ENCODE results near the gene PTPRG. TPM values are rescaled to one million over a fixed set of nuclear protein-coding genes. Genes with fewer than 3 reads are reported as not detected.

Gene PTPRG
- total RNA-seq, 2 donors from 2014 or later = 33.9 to 39.2 TPM

DNA sequence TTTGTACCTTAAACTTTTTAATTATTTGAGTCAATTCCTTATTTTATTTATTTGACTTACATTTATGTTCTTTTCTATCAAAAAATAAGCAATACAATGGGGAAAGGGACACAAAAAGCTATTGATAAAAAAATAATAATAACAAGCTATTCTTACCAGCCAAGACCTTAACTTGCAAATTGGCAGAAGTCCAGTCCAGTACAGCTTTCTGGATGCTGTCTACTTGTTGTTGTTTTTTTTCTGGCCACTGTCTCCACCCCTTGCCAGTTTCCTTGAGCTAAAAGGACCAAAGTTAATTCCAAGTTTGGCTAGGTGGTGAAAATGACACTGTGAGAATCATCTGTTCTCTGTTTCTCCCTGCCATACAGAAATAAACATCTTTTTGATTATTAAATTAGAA is 232.2 kb downstream of the PTPRG start:
- H3K27ac ChIP-seq = no peak overlapping the region
- H3K4me3 ChIP-seq = no peak overlapping the region
- H3K36me3 ChIP-seq = no peaks in the 10 kb centered on the region
- peaks cover 0 to 21% of the 10 kb centered on the region in 2 donors for H3K4me1 ChIP-seq
- H3K27me3 ChIP-seq = no peaks in the 10 kb centered on the region
- TF ChIP-seq, protein P1, sequence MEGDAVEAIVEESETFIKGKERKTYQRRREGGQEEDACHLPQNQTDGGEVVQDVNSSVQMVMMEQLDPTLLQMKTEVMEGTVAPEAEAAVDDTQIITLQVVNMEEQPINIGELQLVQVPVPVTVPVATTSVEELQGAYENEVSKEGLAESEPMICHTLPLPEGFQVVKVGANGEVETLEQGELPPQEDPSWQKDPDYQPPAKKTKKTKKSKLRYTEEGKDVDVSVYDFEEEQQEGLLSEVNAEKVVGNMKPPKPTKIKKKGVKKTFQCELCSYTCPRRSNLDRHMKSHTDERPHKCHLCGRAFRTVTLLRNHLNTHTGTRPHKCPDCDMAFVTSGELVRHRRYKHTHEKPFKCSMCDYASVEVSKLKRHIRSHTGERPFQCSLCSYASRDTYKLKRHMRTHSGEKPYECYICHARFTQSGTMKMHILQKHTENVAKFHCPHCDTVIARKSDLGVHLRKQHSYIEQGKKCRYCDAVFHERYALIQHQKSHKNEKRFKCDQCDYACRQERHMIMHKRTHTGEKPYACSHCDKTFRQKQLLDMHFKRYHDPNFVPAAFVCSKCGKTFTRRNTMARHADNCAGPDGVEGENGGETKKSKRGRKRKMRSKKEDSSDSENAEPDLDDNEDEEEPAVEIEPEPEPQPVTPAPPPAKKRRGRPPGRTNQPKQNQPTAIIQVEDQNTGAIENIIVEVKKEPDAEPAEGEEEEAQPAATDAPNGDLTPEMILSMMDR (IDR thresholded peaks at IDR 0.05) = no peak
- no peaks in the 10 kb centered on the region for H3K9me3 ChIP-seq
- DNase-seq (ENCODE audit: low spot score) = no peak

DNA sequence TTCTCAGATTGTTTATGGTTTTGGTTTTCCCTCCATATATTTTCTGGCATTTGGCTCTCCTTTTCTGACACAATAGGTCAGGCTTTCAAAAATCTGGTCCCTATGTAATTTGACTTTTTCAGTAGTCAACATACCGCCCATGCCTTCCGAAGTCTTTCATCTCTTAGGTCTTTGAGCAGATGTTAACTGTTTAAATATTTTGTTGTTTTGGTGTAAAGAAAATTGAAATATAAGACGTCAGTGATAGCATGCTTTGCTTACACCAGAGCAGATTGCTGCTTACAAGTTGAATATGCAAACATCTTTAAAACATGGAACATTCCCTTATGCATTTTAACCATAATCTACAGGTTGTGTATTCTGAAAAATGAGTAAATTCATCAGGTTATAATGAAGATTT is 233.0 kb downstream of the PTPRG start:
- peaks cover 0 to 21% of the 10 kb centered on the region in 2 donors for H3K4me1 ChIP-seq
- no peaks in the 10 kb centered on the region for H3K27me3 ChIP-seq
- no peak for DNase-seq (ENCODE audit: low spot score)
- H3K4me3 ChIP-seq = no peak overlapping the region
- no peaks in the 10 kb centered on the region for H3K36me3 ChIP-seq
- TF ChIP-seq, protein P1 (IDR thresholded peaks at IDR 0.05) = no peak
- no peak overlapping the region for H3K27ac ChIP-seq
- H3K9me3 ChIP-seq = no peaks in the 10 kb centered on the region

DNA sequence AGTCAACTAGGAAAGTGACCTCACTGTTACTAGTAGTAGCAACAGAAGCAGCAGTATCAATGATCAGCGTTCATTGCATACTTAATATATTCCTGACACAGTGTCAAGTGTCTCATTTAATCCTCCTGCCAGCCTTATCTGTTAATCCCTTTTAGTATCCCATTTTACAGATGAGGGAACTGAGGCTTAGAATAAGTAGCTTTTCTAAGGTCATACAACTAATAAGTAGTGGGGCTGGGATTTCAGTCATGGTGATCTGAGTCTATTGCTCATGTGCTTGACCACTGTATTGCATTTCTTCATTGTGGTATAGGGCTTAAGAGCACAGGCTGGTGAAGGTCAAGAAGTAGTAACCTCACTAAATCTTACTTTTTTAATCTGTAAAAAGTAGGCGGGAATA is 233.6 kb downstream of the PTPRG start:
- TF ChIP-seq, protein P1 (IDR thresholded peaks at IDR 0.05) = no peak
- H3K4me3 ChIP-seq = no peak overlapping the region
- H3K27ac ChIP-seq = no peak overlapping the region
- no peaks in the 10 kb centered on the region for H3K9me3 ChIP-seq
- H3K36me3 ChIP-seq = no peaks in the 10 kb centered on the region
- no peaks in the 10 kb centered on the region for H3K27me3 ChIP-seq
- peaks cover 0 to 21% of the 10 kb centered on the region in 2 donors for H3K4me1 ChIP-seq
- no peak for DNase-seq (ENCODE audit: low spot score)

DNA sequence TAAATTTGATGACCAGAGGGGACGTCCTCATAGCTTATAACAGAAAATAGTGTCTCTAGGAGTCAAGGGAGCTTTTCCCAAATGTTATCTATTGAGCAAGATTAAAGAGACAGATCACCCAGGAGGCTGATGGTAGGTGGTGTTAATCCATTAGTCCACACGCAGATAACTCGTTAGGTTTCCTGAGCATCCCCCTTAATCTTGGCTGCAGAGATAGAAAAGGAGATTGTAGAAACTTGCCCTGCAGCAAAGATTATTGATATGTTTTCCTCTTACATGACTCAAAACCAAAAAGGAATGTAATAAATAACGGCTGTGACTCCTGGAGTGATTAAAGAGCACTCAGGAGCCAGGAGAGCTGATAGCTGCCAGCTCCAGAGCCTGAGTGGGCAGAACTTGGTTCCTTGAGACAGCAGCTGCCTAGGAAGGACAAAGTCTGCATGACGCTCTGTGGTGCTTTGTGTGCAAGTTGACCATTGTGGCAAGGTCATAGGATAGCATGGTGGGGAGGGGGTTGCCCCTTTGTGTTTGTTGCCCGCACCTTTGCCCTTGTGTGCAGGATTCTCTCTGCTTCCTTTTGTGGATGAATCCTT is 234.8 kb downstream of the PTPRG start:
- Histone ChIP-seq H3K9me3 (no peaks in the 10 kb centered on the region), H3K27me3 (no peaks in the 10 kb centered on the region), H3K4me3 (no peak overlapping the region), H3K36me3 (no peaks in the 10 kb centered on the region), H3K27ac (no peak overlapping the region), H3K4me1 (peaks cover 0 to 21% of the 10 kb centered on the region in 2 donors)
- no peak for DNase-seq (ENCODE audit: low spot score)
- TF ChIP-seq, protein P1 (IDR thresholded peaks at IDR 0.05) = no peak

DNA sequence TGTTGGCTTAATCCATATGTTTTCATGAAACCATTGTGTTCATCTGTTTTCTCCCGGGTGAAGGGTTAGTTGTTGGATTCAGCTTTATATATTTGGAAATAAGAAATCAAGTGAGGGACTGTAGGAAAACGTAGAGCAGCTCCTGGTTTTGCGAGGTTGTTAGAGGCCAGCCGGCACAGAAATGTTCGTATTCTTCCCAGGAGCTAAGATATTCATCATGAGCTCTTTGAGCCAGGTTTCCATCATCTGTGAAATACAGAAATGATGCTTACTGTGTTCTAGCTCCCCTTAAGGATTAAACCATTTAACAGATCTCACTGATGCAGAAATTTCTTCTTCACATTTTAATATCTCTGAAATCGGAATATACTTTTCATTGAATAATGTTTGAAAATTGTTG is 235.5 kb downstream of the PTPRG start:
- no peaks in the 10 kb centered on the region for H3K27me3 ChIP-seq
- no peak for DNase-seq (ENCODE audit: low spot score)
- H3K4me1 ChIP-seq = peaks cover 0 to 21% of the 10 kb centered on the region in 2 donors
- H3K9me3 ChIP-seq = no peaks in the 10 kb centered on the region
- TF ChIP-seq, protein P1 (IDR thresholded peaks at IDR 0.05) = no peak
- no peak overlapping the region for H3K4me3 ChIP-seq
- H3K27ac ChIP-seq = no peak overlapping the region
- H3K36me3 ChIP-seq = no peaks in the 10 kb centered on the region

DNA sequence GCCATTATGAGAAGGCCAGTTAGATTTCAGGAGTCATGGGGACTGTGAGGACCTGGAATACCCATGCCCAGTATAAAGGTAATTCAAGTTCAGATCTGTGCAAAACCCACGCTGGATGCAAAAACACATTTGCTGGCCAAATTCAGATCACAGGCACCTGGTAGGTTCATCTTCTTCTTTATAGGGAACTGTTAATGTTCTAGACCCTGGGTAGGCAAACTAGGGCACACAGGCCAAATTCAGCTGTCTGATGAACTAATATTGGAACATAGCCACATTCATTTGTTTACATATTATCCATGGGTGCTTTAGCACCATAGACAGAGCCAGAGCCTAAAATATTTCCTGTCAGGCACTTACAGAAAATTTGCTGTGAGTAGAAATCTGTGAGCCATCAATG is 241.4 kb downstream of the PTPRG start:
- TF ChIP-seq, protein P1 (IDR thresholded peaks at IDR 0.05) = no peak
- DNase-seq (ENCODE audit: low spot score) = no peak
- Histone ChIP-seq H3K9me3 (no peaks in the 10 kb centered on the region), H3K27me3 (no peaks in the 10 kb centered on the region), H3K4me1 (peaks cover 0 to 51% of the 10 kb centered on the region in 2 donors), H3K27ac (no peak overlapping the region), H3K4me3 (no peak overlapping the region), H3K36me3 (no peaks in the 10 kb centered on the region)
